Right cardiac atrium (tissue), 5 donors: ENCODE results near the gene HMX3. TPM values are rescaled to one million over a fixed set of nuclear protein-coding genes. Genes with fewer than 3 reads are reported as not detected.

ENCODE experiments used
- ATAC-seq, 2 donors: fragments of 200-7000 bp; cut with Tn5 transposase; one replicate each; pipeline versions ENCODE4 v1.8.0 to v1.9.1; 2020; ENCODE audit warnings: moderate library complexity in 2 of 2, mild to moderate bottlenecking in 1 of 2
- DNase-seq, 3 donors: peaks; one replicate each; pipeline ENCODE4 v3.0.0-alpha.2; 2020
- H3K27ac ChIP-seq: one replicate; pipeline ENCODE4 v1.5.1; 2013; ENCODE audit warnings: mild to moderate bottlenecking, low read length, control low read depth, moderate library complexity
- H3K27me3 ChIP-seq: one replicate; pipeline ENCODE4 v1.6.1; 2013; ENCODE audit not compliant: control insufficient read depth, insufficient read depth
- H3K4me1 ChIP-seq: one replicate; pipeline ENCODE4 v1.6.1; 2013; ENCODE audit warnings: low read length; ENCODE audit not compliant: control insufficient read depth, insufficient read depth
- H3K4me3 ChIP-seq: one replicate; pipeline ENCODE4 v1.5.1; 2013; ENCODE audit warnings: low read length, control low read depth
- H3K9me3 ChIP-seq: one replicate; pipeline ENCODE4 v1.6.1; 2013; ENCODE audit warnings: low read length; ENCODE audit not compliant: control insufficient read depth
- WGBS: extraction: QIAGEN DNeasy Blood & Tissue Kit; methylation state at CpG from one replicate; pipeline ENCODE4 v1.1.7; 2013; 5-methylcytosine and 5-hydroxymethylcytosine counted together
- intact Hi-C, 4 donors: fragments of 100-400 bp; cut with DNase I; formaldehyde crosslinking; loops; one replicate each; pipeline versions ENCODE4 v1.11.0 to v1.14.0; 2022 to 2023
- polyA plus RNA-seq: library from polyadenylated mRNA; stranded (reverse); fragments of 200-250 nt; gene quantifications from one replicate; pipeline ENCODE4 v1.2.3, GENCODE V29; 2013
- total RNA-seq, 4 donors: library from RNA; stranded (reverse); fragmentation: NEBNext Ultra II Directional; extraction: Animal tissue kit (Norgen Biotek cat#: 25700); gene quantifications; one replicate each; pipeline ENCODE4 v1.2.1, GENCODE V29; 2021
- donor health status: healthy with polysubstance abuse.
- donor health status: DM: no; HTN: yes; CAD: no.
- donor health status: DM: no; HTN: no; CAD: no.
- donor health status: DM: no; HTN: yes; CAD: no; lungs with severe emphysema.
- donor health status: DM: yes; HTN: yes; CAD: no.

HMX3 gene
- total and polyA plus RNA-seq, 5 donors, result not detected

DNA sequence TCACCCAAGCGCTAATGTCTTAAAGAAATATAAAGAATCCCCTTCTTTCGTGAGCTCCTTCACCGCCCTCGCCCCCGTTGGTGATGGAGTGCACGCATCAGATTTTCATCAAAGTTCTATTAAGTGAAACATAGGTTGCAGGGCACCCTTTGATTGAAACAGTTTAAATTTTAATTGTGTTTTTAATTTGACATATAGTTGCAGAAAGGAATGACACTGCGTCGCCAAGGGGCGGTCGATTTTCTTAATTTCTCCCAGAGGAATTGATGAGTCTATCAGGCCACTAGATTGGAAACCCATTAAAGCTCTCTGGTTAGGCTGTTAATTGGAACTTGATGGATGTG, 8.0 kb downstream of the HMX3 start:
- no peak for ATAC-seq
- H3K4me1 ChIP-seq, result no peaks in the 10 kb centered on the region
- 11% methylated on average over 10 of the region's 10 CpGs for WGBS

DNA sequence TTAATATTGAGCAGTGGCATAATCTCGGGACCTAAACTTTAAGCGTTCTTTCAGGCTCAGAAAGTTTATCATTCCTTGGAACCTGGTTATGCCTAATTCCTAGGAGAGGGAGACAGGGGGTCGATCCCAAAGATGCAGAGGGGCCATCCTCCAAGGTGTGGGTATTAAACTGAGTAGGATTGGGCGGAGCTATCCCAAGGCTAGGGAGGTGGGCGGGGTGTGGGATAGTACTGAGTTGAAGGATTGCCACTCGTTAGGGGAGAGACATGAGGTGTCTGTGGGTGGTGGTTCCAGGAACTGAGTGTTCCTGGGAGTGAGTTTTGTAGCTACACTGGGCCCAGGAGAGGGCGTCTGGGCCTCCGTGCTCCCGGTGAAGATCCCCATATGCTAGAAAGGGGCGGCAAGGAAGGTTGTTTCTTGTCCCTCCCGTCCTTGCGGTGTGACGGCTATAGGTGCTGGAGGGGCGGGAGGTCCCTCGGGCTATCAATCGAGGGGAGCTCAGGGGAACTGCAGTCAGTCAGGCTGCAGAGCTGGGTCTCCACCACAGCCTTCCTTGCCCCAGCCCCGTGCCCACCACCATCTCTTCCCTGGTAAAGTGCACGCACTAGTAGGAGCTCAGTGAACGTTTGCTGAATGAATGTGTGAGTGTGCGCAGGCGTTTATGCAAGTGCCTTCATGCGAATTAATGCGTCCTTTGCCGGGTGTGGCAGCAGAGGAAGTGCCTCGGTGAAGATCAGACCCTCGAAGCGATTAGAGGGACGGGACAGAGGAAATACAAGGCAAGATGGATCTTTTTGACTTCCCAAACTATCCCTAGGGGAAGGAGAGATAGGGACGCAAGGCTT, 9.1 kb downstream of the HMX3 start:
- no peaks in the 10 kb centered on the region for H3K27me3 ChIP-seq
- WGBS, result 2% methylated on average over 29 of the region's 29 CpGs
- DNase-seq (no peak), ATAC-seq (no peak)
- H3K4me3 ChIP-seq, result no peak overlapping the region
- H3K4me1 ChIP-seq, result peaks cover 3% of the 10 kb centered on the region
- H3K9me3 ChIP-seq, result no peaks in the 10 kb centered on the region
- intact Hi-C loops, result no loop called here
- H3K27ac ChIP-seq, result no peak overlapping the region

More for the DNA sequence above, 8.0 kb downstream of the HMX3 start:
- DNase-seq, result no peak
- Histone ChIP-seq H3K27ac (no peak overlapping the region), H3K4me3 (no peak overlapping the region), H3K9me3 (no peaks in the 10 kb centered on the region), H3K27me3 (no peaks in the 10 kb centered on the region)
- intact Hi-C loops, result no loop called here

DNA sequence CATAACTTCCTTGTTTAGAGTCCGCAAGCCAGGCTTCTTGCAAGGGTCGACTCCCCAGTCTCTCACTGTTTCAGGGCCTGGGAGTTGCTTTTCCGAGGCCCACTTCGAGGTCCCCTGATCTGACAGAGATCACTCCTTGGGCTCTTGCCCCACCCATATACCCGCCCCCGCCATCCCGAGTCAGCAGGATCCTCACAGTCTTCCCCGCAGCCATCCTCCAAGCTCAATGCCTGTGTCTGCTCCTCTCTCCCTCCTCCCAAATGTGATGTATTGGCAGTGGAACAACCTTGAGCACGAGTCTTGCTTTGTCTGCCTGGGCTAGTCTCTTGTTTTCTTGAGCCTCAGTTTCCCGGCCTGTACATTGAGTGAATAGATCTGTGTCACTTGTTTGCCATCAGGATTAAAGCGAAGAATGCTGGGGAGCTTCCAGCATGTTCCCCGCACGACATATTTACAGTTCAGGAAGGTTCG, 9.8 kb downstream of the HMX3 start:
- DNase-seq (no peak), ATAC-seq (no peak)
- Histone ChIP-seq H3K4me3 (no peak overlapping the region), H3K4me1 (peaks cover 3% of the 10 kb centered on the region), H3K9me3 (no peaks in the 10 kb centered on the region), H3K27ac (no peak overlapping the region), H3K27me3 (no peaks in the 10 kb centered on the region)
- 3% methylated on average over 14 of the region's 14 CpGs for WGBS
- intact Hi-C loops, result no loop called here

DNA sequence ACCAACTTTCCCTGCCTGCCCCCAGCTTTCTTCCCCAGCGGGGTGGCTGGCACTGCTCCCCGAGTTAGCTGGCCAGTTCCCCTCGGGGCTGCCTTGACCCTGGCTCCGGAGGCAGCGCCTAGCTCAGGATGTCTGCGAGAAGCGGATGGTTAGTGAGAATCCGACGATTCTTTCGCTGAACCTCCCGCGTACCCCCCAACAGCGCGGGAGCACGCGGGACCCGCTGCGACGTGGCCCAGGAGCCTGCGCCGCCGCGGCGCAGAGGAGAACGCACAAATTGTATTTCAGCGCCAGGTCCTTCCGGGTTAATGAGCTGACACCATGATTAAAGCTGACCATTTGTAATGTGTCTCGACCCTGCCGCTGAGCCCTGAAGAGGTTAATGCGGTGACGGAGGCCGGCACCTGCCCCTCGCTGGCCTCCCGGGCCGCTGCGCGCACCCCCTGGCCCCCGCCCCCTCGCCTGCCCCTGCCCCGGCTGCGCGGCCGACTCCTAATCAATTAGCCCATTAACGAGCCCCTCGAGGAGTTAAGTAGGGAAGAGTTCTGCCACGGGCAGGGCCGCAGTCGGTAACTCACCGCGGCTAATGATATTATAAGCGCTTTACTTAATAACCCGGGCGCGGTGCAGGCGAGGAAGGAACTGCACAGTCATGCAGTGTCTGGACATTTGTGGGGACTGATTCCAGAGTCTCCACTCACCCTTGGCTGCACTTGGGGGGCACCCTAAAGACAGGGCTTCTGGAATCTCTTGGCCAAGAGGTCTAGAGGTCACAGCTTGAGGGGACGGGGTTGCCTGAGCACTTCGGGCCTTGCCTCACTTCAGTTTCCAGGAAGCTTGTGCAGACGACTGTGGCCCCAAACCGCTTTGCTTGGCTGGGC, 10.5 kb downstream of the HMX3 start:
- H3K27ac ChIP-seq, result no peak overlapping the region

DNA sequence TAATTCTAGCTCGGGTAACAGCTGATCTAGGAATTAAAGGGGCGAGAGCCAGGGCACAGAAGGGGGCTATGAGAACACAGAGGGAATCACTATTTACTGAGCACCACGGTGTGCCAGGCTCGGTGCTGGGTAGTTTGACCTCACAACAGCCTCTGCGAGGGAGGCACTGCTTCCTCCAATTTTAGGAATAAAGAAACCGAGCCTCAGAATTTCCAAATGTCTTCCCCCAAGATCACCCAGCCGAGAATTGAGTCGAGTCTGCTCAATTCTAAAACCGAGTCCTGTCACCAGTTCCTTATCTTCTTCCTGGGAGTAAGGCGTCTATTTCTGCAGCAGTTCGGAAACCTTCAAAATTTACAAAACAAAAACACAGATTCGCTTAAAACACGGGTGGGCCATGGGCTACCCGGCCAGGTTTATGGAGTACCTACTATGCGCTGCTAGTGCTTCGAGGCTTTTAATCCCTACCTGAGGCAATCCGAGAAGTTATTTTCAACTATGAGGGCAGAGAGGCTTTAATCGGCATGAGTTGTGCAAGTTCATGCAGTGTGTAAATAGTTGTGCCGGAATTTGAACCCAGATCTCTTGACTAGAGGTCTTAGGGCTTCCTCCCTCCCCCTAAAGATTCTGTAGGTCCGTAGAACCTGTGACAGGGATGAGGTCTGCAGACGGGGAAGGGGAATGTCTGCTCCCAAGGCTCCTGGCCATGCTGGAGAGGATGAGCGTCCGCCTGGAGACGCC, 11.3 kb downstream of the HMX3 start:
- ATAC-seq, result no peak
- Histone ChIP-seq H3K27me3 (no peaks in the 10 kb centered on the region), H3K4me3 (no peak overlapping the region), H3K9me3 (no peaks in the 10 kb centered on the region), H3K4me1 (peaks cover 7% of the 10 kb centered on the region), H3K27ac (no peak overlapping the region)
- DNase-seq, result no peak
- intact Hi-C loops, result no loop called here
- 10% methylated on average over 24 of the region's 24 CpGs for WGBS

More for the DNA sequence above, 10.5 kb downstream of the HMX3 start:
- Histone ChIP-seq H3K27me3 (no peaks in the 10 kb centered on the region), H3K9me3 (no peaks in the 10 kb centered on the region), H3K4me3 (no peak overlapping the region), H3K4me1 (peaks cover 7% of the 10 kb centered on the region)
- DNase-seq, result no peak
- intact Hi-C loops, result no loop called here
- ATAC-seq, result no peak
- 3% methylated on average over 59 of the region's 59 CpGs for WGBS

DNA sequence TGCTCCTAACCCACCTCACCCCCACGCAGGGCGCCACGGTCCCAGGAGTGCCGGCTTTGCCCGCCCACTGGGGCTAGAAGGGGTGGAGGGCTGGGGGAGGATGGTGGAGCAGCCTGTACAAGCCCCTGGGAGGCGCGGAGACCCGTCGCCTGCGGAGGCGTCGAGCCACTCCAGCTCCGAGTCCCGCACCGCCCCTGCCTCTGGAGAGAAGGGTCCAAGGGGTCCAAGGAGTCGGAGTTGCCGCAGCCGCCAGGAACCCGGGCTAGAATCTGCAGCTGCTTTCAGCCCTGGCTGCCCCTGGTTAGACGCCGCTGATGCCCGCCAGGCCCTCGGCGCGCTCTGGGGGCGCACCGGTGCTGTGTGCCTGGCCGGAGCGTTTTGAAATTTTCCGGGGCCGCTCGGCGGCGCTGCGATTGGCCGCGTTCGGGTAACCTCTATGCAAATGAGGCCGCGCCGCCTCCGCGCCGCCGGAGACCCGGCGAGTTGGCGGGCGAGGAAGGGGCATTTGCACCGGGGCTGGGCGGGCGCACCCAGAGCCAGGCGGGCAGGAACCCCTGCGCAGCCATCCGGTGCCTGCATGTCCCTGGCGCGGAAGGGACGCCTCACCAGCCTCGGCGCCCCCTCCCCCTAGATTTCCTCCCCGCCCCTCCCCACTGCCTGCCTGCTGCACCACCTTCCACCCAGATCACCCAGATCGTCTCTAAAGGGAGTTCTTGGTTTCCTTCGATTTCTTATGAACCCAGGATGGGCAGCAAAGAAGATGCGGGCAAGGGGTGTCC, 12.1 kb downstream of the HMX3 start, which contains the start of gene HMX2:
Gene HMX2, plus strand, starts transcription at position 502 of the 779 bp plus-strand sequence. Its CDS starts 243 bp downstream, at position 745.
- no peaks in the 10 kb centered on the region for H3K27me3 ChIP-seq
- H3K4me1 ChIP-seq, result peaks cover 7% of the 10 kb centered on the region
- 1% methylated on average over 64 of the region's 64 CpGs for WGBS
- H3K4me3 ChIP-seq, result no peak within 1 kb of the TSS
- no peak for ATAC-seq
- no peaks in the 10 kb centered on the region for H3K9me3 ChIP-seq
- H3K27ac ChIP-seq, result no peak within 1 kb of the TSS
- intact Hi-C loops, result no loop called here
- no peak for DNase-seq

DNA sequence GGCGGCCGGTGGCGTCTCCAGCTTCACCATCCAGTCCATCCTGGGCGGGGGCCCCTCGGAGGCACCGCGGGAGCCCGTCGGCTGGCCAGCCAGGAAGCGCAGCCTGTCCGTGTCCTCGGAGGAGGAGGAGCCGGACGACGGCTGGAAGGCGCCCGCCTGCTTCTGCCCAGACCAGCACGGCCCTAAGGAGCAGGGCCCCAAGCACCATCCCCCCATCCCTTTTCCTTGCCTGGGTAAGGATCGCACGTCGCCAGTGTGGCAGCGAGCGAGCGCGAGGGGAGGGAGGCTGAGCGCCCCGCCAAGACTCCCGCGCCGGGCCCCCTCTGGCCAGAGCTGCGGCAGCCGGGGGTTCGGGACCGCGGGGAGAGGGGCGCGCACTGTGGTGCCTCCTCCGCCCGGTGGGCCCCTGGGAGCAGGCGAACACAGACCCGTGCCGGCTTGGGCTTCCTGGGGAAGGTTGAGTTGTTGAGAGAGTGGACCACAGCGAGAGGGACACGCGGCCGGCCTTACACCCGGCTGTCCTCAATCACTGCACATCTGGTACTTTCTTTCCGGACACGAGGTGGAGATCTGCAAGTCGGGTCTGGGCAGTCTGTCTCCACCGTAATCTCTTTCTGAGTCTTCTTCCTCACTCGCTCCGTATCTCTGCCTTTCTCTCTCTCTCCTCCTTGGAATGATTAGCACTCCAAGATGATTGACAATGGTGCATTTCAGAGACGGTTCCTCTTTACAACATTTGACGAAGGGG, 12.8 kb downstream of the HMX3 start:
- Histone ChIP-seq H3K4me3 (no peak overlapping the region), H3K4me1 (peaks cover 7% of the 10 kb centered on the region), H3K9me3 (no peaks in the 10 kb centered on the region), H3K27me3 (no peaks in the 10 kb centered on the region), H3K27ac (no peak overlapping the region)
- ATAC-seq, result peak in 1 of 2 donors; percentile 26
- under 1% methylated on average over 55 of the region's 55 CpGs for WGBS
- intact Hi-C loops, result no loop called here
- DNase-seq, result no peak

DNA sequence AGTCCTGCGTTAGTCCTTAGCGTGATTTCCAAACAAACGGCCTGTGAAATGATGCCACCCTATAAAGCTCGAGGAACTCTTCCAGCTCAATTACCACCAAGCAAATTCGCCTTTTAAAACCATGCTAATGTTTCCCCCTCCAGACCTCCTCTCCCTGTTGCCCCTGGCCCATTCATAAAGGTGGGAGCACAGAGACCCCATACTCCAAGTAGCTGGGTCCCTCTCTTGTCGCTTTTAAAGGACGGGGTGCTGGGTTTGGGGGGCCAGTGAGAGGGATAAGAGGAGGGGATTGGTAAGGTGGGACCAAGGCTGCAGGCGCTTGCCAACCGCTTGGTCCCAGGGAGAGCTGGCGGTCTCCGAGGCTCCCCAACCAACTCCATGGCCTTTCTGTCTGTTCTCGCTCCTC, 13.4 kb downstream of the HMX3 start:
- H3K4me1 ChIP-seq, result peaks cover 7% of the 10 kb centered on the region
- 4% methylated on average over 12 of the region's 12 CpGs for WGBS
- no peak overlapping the region for H3K27ac ChIP-seq
- no peaks in the 10 kb centered on the region for H3K27me3 ChIP-seq
- ATAC-seq (no peak), DNase-seq (no peak)
- H3K9me3 ChIP-seq, result no peaks in the 10 kb centered on the region
- intact Hi-C loops, result no loop called here
- peak overlapping the region; percentile 33 for H3K4me3 ChIP-seq

DNA sequence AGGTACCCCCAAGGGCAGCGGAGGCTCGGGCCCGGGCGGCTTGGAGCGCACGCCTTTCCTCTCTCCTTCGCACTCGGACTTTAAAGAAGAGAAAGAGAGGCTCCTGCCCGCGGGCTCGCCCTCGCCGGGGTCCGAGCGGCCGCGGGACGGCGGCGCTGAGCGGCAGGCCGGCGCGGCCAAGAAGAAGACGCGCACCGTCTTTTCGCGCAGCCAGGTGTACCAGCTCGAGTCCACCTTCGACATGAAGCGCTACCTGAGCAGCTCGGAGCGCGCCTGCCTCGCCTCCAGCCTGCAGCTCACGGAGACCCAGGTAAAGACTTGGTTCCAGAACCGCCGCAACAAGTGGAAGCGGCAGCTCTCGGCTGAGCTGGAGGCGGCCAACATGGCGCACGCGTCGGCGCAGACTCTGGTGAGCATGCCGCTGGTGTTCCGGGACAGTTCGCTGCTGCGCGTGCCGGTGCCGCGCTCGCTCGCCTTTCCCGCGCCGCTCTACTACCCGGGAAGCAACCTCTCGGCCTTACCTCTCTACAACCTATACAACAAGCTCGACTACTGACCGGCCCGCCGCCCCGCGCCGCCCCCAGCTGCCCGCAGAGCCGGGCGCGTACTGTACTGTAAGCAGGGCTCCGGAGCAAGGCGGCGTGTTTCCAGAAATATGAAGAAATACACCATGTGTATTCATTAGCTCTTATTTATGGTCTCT, 13.9 kb downstream of the HMX3 start:
- peak overlapping the region; percentile 33 for H3K4me3 ChIP-seq
- 1% methylated on average over 76 of the region's 76 CpGs for WGBS

More for the DNA sequence above, 13.9 kb downstream of the HMX3 start:
- DNase-seq, result peak in 1 of 3 donors; percentile 50
- no peak overlapping the region for H3K27ac ChIP-seq
- no peak for ATAC-seq
- peaks cover 7% of the 10 kb centered on the region for H3K4me1 ChIP-seq
- intact Hi-C loops, result no loop called here
- no peaks in the 10 kb centered on the region for H3K9me3 ChIP-seq
- H3K27me3 ChIP-seq, result no peaks in the 10 kb centered on the region
